ENCODE measurements around the gene LPAR3.

- TF ChIP-seq CTCF (IDR thresholded peaks at IDR 0.05) (no peak), EZH2 (IDR thresholded peaks at IDR 0.05; ENCODE audit: borderline replicate concordance, insufficient read depth, low read depth, low read length, poor library complexity, severe bottlenecking) (no peak)
Measured at GRCh38 chr1:84855168-84855567, 37.8 kb downstream of the LPAR3 start.

Measured in B cell (primary cell).